ENCODE measurements around the gene HINT1.
"Not testable (repeated sequence)": the region's sequence is repeated elsewhere in the genome, so short reads cannot be mapped to it uniquely, and the experiment has no call there.

Gene HINT1

DNA sequence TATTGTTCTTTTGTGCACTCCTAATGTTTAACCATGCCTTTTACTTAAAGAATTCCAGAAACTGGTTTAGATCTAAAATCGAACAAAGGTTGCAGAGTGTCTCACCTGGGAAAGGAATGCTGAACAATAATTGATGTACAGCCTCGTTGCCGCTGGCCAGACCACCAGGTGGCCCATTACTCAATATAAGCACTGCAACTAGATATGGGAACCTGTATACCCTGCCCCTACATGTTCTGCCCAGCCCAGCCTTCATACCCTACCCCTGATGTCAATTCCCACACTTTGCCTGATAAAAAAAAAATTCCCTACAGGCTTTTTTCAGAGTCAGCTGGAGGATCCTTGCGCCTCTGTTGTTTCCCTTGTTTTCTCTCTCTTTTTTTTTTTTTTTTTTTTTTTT, 13.8 kb downstream of the HINT1 start:
- Mint-ChIP-seq H3K4me1 (peaks cover 4% of the 10 kb centered on the region), H3K4me3 (no peak overlapping the region), H3K27ac (no peak overlapping the region), H3K9me3 (no peaks in the 10 kb centered on the region), H3K27me3 (no peaks in the 10 kb centered on the region)
- ATAC-seq (no peak), DNase-seq (no peak)

DNA sequence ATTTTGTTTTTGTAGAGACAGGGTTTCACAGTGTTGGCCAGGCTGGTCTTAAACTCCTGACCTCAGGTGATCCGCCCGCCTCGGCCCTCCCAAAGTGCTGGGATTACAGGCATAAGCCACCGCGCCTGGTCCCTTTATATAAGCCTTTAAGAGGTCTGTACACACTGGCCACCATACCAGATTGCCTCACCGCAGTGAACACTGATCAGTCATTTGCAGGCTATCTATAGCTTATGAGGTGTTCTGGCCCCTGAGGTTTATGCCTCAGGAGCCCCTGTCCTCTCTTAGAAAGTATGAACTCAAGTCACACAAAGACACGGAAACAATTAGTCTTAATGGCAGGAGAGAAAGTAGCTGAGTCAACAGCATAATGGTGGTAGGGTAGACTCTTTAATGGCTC, 14.6 kb downstream of the HINT1 start:
- peaks cover 4% of the 10 kb centered on the region for H3K4me1 Mint-ChIP-seq
- no peak overlapping the region for H3K4me3 Mint-ChIP-seq
- no peaks in the 10 kb centered on the region for H3K27me3 Mint-ChIP-seq
- ATAC-seq (no peak), DNase-seq (no peak)
- H3K27ac Mint-ChIP-seq, result no peak overlapping the region
- H3K9me3 Mint-ChIP-seq, result no peaks in the 10 kb centered on the region

DNA sequence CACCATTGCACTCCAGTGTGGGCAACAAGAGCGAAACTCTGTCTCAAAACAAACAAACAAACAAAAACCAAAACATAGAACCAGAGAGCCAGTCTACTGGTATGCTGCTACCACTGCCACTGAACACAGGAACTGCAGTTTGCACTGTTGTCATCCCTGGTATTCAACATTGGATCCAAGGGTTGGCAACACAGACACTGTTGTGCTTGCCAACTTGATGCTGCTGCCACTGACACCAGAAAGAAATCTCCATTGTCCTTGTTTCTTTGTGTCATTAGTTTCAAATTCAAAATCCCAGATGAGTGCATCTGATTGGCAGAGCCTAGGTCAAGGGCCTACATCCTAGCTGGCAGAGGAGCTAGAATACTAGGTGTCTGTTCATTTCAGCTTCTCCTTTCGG, 16.2 kb downstream of the HINT1 start:
- Mint-ChIP-seq H3K4me1 (peaks cover 4% of the 10 kb centered on the region), H3K4me3 (no peak overlapping the region), H3K27me3 (no peaks in the 10 kb centered on the region), H3K27ac (no peak overlapping the region), H3K9me3 (no peaks in the 10 kb centered on the region)
- no peak for DNase-seq
- ATAC-seq, result no peak

DNA sequence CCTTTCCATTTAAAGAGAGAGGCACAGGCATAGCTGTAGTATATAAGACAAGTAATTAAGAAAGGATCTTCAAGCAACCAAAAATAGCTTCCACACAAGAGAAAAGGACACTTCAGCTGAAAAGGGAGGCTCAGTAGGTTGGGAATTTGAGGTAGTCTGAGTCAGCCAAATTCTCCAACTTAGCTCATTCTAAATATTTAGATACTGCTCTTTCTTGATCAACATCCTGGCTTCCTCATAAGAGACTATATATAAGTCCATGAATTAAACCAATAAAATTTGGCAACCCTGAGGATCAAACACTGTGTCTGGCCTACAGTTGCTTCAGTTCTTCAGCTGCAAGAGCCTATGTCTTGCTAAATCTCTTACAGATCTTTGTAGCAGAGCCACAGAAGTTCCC, 17.8 kb downstream of the HINT1 start:
- DNase-seq (no peak), ATAC-seq (no peak)
- no peaks in the 10 kb centered on the region for H3K9me3 Mint-ChIP-seq
- H3K27ac Mint-ChIP-seq, result no peak overlapping the region
- no peak overlapping the region for H3K4me3 Mint-ChIP-seq
- H3K4me1 Mint-ChIP-seq, result peaks cover 4% of the 10 kb centered on the region
- H3K27me3 Mint-ChIP-seq, result no peaks in the 10 kb centered on the region

DNA sequence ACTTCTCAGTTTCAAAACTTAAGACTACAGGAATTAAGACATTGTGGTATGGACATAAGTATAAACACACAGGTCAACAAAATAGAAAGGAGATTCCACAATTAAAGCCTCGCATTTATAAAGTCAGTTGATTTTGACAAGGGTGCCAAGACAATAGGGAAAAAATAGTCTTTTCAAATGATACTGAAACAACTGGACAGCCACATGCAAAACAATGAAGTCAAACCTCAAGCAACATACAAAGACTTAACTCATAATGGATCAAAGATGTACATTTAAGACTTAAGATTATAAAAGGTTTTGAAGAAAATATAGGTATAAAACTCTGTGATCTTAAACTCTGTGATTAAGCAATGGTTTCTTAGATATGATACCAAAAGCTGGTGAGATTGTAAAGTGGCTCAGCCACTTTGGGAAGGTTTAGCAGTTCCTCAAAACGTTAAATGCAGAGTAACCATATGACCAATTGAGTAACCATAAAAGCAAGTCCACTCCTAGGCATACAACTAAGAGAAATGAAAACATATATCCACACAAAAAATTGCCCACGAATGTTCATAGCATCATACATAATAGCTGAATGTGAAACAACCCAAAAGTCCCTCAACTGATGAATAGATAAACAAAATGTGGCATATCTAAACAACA, 22.0 kb downstream of the HINT1 start:
- DNase-seq (no peak), ATAC-seq (no peak)
- H3K4me1 Mint-ChIP-seq, result peaks cover 5% of the 10 kb centered on the region
- no peak overlapping the region for H3K4me3 Mint-ChIP-seq
- H3K27ac Mint-ChIP-seq, result no peak overlapping the region
- no peaks in the 10 kb centered on the region for H3K9me3 Mint-ChIP-seq
- H3K27me3 Mint-ChIP-seq, result no peaks in the 10 kb centered on the region

DNA sequence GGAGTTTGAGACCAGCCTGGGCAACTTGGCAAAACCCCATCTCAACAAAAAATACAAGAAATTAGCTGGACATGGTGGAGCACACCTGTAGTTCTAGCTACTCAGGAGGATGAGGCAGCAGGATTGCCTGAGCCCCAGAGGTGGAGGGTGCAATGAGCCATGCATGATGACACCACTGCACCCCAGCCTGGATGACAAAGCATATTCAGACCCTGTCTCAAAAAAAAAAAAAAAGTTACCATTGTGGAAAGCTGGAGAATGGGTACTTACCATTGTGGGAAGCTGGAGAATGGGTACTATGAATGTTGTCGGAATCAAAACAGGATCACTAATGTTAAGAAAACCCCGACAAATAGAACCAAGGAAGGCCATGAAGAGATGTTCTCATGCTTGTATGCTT, 25.7 kb downstream of the HINT1 start:
- H3K27me3 Mint-ChIP-seq, result no peaks in the 10 kb centered on the region
- ATAC-seq, result no peak
- no peak overlapping the region for H3K27ac Mint-ChIP-seq

DNA sequence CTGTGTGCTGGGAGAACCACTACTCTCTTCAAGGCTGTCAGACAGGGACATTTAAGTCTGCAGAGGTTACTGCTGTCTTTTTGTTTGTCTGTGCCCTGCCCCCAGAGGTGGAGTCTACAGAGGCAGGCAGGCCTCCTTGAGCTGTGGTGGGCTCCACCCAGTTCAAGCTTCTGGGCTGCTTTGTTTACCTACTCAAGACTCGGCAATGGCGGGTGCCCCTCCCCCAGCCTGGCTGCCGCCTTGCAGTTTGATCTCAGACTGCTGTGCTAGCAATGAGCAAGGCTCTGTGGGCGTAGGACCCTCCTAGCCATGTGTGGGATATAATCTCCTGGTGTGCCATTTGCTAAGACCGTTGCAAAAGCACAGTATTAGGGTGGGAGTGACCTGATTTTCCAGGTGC, 26.6 kb downstream of the HINT1 start:
- not testable (repeated sequence) for H3K4me3 Mint-ChIP-seq, H3K4me1 Mint-ChIP-seq, DNase-seq, ATAC-seq, H3K27ac Mint-ChIP-seq, H3K27me3 Mint-ChIP-seq
- H3K9me3 Mint-ChIP-seq, result peaks cover 7 to 23% of the 10 kb centered on the region in 2 donors

More for the DNA sequence above, 25.7 kb downstream of the HINT1 start:
- no peak for DNase-seq
- Mint-ChIP-seq H3K9me3 (peaks cover 7 to 23% of the 10 kb centered on the region in 2 donors), H3K4me1 (peaks cover 5% of the 10 kb centered on the region), H3K4me3 (no peak overlapping the region)

DNA sequence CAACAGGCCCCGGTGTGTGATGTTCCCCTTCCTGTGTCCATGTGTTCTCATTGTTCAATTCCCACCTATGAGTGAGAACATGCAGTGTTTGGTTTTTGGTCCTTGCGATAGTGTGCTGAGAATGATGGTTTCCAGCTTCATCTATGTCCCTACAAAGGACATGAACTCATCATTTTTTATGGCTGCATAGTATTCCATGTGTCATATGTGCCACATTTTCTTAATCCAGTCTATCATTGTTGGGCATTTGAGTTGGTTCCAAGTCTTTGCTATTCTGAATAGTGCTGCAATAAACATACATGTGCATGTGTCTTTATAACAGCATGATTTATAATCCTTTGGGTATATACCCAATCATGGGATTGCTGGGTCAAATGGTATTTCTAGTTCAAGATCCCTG, 32.0 kb downstream of the HINT1 start:
- H3K27ac Mint-ChIP-seq, H3K4me3 Mint-ChIP-seq, H3K4me1 Mint-ChIP-seq, ATAC-seq, DNase-seq, H3K27me3 Mint-ChIP-seq: not testable (repeated sequence)
- H3K9me3 Mint-ChIP-seq, result peaks cover 11 to 23% of the 10 kb centered on the region in 2 donors

DNA sequence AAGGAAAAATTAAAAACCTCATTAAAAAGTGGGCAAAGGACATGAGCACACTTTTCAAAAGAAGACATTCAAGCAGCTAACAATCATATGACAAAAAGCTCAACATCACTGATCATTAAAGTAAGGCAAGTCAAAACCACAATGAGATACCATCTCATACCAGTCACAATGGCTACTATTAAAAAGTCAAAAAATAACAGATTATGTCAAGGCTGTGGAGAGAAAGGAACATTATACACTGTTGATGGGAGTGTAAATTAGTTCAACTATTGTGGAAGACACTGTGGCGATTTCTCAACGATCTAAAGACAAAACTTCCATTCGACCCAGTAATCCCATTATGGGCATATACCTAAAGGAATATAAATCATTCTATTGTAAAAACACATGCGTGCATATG, 35.8 kb downstream of the HINT1 start:
- H3K27ac Mint-ChIP-seq, result no peak overlapping the region
- no peaks in the 10 kb centered on the region for H3K4me1 Mint-ChIP-seq
- H3K4me3 Mint-ChIP-seq, result no peak overlapping the region
- H3K9me3 Mint-ChIP-seq, result peaks cover 17 to 24% of the 10 kb centered on the region in 2 donors
- H3K27me3 Mint-ChIP-seq, result no peaks in the 10 kb centered on the region
- DNase-seq (no peak), ATAC-seq (no peak)

DNA sequence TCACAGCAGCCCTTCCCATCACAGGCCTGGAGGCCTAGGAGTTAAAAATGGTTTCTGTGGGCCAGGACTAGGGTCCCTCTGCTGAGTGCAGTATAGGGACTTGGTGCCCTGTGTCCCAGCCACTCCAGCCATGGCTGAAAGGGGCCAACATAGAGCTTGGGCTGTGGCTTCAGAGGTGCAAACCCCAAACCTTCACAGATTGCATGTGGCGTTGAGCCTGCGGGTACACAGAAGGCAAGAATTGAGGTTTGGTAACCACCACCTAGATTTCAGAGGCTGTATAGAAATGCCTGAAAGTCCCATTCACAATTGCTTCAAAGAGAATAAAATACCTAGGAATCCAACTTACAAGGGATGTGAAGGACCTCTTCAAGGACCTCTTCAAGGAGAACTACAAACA, 37.8 kb downstream of the HINT1 start:
- DNase-seq, H3K4me3 Mint-ChIP-seq: not testable (repeated sequence)

DNA sequence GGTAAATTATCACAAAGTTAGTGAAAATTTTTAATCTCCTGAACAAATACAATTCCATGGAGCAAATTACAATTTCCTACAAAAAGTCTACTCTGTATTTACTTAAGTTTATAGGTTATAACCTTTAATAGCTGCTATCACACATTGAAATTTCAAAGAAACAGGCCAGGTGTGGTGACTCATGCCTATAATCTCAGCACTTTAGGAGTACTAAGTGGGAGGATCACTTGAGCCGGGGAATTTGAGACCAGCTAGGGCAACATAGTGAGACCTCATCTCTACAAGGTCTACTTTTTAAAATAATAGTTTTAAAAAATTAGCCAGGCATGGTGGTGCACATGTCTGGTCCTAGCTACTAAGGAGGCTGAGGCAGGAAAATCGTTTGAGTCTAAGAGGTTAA, 50.3 kb downstream of the HINT1 start:
- DNase-seq (no peak), ATAC-seq (no peak)
- no peaks in the 10 kb centered on the region for H3K27me3 Mint-ChIP-seq
- no peak overlapping the region for H3K4me3 Mint-ChIP-seq
- no peak overlapping the region for H3K27ac Mint-ChIP-seq
- peaks cover 9% of the 10 kb centered on the region for H3K4me1 Mint-ChIP-seq
- H3K9me3 Mint-ChIP-seq, result peaks cover 0 to 6% of the 10 kb centered on the region in 2 donors

More for the DNA sequence above, 37.8 kb downstream of the HINT1 start:
- H3K9me3 Mint-ChIP-seq, result peaks cover 13 to 31% of the 10 kb centered on the region in 2 donors
- H3K27ac Mint-ChIP-seq, ATAC-seq, H3K4me1 Mint-ChIP-seq, H3K27me3 Mint-ChIP-seq: not testable (repeated sequence)

DNA sequence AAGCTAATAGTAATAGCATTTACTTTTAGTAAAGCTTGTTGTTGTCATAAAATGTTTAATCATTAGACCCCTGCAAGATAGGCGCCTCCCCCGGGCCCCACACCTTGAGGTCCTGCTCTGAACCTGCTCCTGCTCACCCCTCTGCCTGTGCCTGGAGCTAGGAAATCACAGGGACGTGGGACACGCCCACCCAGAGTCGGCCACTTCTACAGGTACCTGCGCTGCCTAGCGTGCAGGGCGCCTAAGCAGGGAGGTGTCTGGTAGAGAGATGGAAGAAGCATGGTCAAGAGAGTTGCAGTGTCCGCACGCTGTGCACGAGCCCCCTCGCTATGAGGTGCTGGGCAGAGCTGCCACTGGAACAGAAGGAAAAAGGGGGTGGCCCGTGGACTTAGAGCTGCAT, 52.6 kb downstream of the HINT1 start:
- H3K4me1 Mint-ChIP-seq, result peaks cover 8% of the 10 kb centered on the region
- no peaks in the 10 kb centered on the region for H3K27me3 Mint-ChIP-seq
- no peak overlapping the region for H3K27ac Mint-ChIP-seq
- ATAC-seq (no peak), DNase-seq (no peak)
- H3K9me3 Mint-ChIP-seq, result no peaks in the 10 kb centered on the region
- no peak overlapping the region for H3K4me3 Mint-ChIP-seq

DNA sequence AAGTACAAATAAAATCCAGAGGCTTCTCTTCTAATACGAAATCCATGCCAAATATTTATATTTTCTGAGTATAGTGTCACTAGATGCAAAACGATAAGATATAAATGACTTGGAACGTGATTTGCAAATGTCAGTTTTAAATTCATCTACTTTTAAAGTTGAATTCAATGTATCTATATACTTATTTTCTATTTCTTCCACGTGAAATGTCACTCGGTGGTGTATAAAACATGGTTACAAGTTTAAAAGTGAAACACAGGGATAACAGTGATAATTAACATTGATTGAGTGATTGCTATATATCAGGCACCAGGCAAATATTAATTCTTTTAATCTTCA, 54.8 kb downstream of the HINT1 start:
- Mint-ChIP-seq H3K9me3 (no peaks in the 10 kb centered on the region), H3K4me1 (peaks cover 11% of the 10 kb centered on the region), H3K4me3 (no peak overlapping the region), H3K27ac (no peak overlapping the region), H3K27me3 (no peaks in the 10 kb centered on the region)
- ATAC-seq, result no peak
- no peak for DNase-seq

DNA sequence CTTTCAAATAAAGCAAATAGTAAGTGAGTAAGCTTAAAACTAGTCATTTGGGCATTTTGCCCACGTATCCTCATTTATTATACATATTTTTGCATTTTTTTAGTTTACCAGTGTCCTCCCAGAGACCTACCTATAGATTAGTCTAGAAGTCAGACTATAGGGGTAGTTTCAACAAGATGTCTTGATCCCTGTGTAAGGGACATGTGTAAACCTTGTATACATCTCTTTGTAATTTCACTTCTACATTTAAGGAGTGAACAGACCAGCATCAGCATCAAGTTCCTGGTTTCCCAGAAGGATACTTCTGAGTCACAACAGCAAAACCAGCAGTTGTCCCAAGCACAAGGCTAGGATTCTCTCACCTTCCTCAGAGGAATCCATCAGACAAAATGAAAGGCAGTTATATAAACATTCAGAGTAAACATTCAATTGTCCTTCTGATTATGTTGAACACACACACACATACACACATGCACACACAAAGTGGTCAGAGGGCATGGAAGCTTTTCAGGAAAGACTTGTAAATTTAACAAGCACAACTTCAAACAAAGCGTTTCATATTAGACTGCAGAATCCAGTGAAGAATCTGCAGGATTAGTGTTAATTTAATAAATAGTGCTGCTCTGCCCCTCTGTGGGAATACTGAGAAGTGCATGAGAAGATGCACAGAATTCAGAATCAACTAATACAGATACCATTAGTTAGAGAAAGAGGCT, 55.4 kb downstream of the HINT1 start:
- H3K4me1 Mint-ChIP-seq, result peaks cover 11% of the 10 kb centered on the region
- DNase-seq (peak in 1 of 2 donors; percentile 27), ATAC-seq (peak; percentile 82)
- H3K4me3 Mint-ChIP-seq, result no peak overlapping the region
- H3K27ac Mint-ChIP-seq, result no peak overlapping the region
- no peaks in the 10 kb centered on the region for H3K9me3 Mint-ChIP-seq
- H3K27me3 Mint-ChIP-seq, result no peaks in the 10 kb centered on the region

Data from stimulated activated naive CD8-positive, alpha-beta T cell treated with anti-CD3 and anti-CD28 coated beads, Interleukin-15, amount 100 ng/mL, for 72 hours (primary cell).